Inflammatory macrophage (primary cell): Measurements from ENCODE around the gene AHNAK2.
"Not testable (repeated sequence)": the region's sequence is repeated elsewhere in the genome, so short reads cannot be mapped to it uniquely, and the experiment has no call there.

Experiments
- DNase-seq, 2 donors: peaks; one replicate each; pipeline ENCODE4 v3.0.0-alpha.2; 2020 to 2022

The AHNAK2 gene

DNA sequence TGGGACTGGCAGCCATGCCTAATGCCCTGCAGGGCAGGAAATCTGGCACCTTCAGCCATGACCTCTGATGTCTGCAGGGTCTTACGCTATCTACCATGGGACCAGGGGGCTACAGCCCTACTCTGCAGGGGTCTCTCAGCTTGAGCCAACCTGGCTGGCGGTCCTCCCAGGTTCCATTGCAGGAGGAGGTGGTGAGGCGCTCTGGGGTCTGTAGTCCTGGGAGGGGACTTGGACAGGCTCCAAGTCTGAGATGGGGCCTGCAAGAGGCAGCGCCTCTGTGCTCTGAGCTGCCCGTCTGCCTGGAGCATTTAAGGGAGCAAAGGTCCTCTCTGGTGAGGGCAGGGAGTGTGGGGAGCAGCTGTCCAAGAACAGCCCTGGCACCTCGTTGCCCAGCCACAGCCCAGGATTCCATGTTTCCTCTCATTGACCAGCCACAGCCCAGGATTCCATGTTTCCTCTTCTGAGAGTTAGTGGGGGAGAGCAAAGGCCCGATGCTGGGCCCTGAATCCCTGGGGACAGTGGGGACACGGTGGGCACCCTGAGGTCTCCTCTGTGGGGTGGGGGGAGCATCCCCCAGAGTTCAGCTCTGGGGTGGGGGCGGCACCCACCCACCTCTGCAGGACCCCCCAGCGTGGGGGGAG lies 52.8 kb downstream of the AHNAK2 start:
- no peak for DNase-seq

GRCh38 chr14:104924421-104925213 lies 53.6 kb downstream of the AHNAK2 start, which contains the start of gene PLD4:
PLD4 (plus strand) TSS chr14:104924879; CDS start chr14:104927141, 2,262 bp downstream.
- DNase-seq, result peak; percentile 43 to 61

- DNase-seq, result no peak
Measured at GRCh38 chr14:104923640-104924420, 54.3 kb downstream of the AHNAK2 start.

DNA sequence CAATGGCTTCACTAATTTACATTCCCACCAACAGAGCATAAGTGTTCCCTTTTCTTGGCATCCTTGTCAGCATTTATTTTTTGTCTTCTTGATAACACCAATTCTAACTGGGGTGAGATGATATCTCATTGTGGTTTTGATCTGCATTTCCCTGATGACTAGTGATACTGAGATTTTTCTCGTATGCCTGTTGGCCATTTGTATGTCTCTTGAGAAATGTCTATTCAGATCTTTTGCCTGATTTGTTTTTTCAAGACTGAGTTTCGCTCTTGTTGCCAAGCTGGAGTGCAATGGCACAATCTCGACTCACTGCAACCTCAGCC lies 58.2 kb downstream of the AHNAK2 start:
- DNase-seq, result no peak

DNA sequence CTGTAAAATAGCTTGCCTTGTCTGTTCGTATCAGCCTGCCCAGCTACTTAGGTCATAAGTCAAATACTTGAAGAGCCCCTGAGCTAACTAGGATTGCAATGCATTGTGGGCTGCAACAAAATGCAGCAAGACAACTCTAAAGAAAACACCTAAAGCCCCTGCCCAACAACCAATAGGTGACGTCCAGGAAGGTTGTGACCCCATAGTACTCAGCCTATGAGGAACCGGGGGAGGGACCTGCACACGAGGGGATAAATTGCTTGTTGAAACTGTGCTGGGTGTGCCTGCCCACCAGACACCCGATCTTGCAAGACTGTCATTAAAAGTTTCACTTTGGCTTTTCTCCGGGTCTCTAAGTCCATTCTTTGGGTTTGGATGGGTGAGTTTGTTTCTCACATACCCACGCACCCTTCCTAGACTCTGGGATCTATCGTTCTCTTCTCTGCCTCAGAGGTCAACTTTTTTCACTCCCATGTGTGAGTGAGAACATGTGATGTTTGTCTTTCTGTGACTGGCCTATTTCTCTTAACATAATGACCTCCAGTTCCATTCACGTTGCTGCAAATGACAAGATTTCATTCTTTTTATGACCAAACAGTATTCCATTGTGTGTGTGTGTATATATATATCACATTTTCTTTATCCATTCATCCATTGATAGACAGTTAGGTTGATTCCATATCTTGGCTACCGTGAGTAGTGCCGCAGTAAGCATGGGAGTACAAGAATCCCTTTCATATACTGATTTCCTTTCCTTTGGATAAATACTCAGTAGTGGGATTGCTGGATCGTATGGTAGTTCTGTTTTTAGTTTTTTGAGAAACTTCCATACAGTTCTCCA lies 58.8 kb downstream of the AHNAK2 start:
- DNase-seq, result not testable (repeated sequence)

- DNase-seq, result no peak
Measured at GRCh38 chr14:104917993-104918392, 60.2 kb downstream of the AHNAK2 start.

DNA sequence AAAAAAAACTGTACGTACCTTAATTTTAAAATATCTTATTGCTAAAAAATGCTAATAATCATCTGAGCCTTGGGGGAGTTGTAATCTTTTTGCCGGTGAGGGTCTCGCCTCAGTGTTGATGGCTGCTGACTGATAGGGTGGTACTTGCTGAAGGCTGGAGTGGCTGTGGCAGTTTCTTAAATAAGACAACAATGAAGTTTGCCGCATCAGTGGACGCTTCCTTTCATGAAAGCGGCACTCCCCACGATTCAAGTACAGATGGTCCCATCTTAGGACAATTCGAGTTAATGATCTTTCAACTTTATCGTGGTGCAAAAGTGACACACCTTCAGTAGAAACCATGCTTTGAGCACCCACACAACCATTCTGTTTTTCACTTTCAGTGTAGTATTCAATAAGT lies 61.1 kb downstream of the AHNAK2 start:
- no peak for DNase-seq

DNA sequence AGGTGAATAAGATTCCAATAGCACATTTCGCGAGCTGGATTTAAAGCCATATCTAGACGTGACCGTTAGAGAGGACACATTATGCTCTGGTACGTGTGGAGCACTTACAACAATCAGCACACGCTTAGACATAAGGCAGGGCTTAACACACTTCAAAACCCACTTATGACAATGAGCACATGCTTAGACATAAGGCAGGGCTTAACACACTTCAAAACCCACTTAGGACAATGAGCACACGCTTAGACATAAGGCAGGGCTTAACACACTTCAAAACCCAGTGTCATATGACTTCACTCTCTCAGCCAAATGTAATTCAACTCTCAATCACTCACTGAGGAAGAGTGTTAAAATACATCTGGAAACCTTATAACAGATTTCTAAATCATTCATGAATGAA lies 64.7 kb downstream of the AHNAK2 start:
- no peak for DNase-seq

- DNase-seq, result no peak
Measured at GRCh38 chr14:104912053-104912452, 66.1 kb downstream of the AHNAK2 start.

GRCh38 chr14:104908303-104908702 lies 69.9 kb downstream of the AHNAK2 start:
- no peak for DNase-seq

DNA sequence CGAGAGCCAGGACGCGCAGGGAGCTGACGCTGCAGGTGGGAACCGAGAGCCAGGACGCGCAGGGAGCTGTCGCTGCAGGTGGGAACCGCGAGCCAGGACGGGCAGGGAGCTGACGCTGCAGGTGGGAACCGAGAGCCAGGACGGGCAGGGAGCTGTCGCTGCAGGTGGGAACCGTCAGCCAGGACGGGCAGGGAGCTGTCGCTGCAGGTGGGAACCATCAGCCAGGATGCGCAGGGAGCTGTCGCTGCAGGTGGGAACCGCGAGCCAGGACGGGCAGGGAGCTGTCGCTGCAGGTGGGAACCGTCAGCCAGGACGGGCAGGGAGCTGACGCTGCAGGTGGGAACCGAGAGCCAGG lies 72.6 kb downstream of the AHNAK2 start:
- DNase-seq, result not testable (repeated sequence)

- not testable (repeated sequence) for DNase-seq
Measured at GRCh38 chr14:104904650-104905578, 73.3 kb downstream of the AHNAK2 start.

- DNase-seq, result no peak
Measured at GRCh38 chr14:104903990-104904389, 74.2 kb downstream of the AHNAK2 start.

DNA sequence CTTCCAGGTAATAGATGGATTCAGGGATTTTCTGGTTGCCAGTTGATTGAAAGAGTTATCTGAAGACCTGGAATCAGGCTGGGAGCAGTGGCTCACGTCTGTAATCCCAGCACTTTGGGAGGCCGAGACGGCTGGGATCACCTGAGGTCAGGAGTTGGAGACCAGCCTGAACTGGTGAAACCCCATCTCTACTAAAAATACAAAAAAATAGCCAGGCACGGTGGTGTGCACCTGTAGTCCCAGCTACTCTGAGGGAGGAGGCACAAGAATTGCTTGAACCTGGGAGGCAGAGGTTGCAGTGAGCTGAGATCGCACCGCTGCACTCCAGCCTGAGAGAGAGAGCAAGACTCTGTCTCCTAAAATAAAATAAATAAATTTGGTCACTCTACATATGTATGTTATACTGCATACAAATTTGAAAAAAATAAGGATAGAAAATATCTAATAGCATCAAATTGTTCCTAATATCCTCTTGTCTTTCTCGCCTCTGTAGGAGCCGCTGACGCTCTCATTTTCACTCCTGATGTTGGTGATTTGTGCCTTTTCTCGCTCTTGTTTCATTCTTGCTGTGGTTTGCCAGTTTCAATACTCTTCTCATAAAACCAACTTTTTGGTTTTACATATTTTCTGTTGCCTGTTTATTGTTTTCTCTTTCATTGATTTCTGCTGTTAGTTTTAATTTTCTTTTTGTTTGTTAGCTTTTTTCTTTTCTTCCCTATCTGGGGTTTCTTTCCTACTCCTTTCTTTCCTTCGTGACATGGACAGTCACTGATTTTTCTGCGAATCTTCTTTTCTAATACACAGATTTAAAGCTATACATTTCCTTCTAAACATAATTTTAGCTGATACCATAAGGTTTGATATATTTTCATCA lies 77.3 kb downstream of the AHNAK2 start:
- DNase-seq, result no peak

- DNase-seq, result no peak
Measured at GRCh38 chr14:104899781-104900180, 78.4 kb downstream of the AHNAK2 start.

GRCh38 chr14:104898870-104899510 lies 79.2 kb downstream of the AHNAK2 start:
- no peak for DNase-seq

DNA sequence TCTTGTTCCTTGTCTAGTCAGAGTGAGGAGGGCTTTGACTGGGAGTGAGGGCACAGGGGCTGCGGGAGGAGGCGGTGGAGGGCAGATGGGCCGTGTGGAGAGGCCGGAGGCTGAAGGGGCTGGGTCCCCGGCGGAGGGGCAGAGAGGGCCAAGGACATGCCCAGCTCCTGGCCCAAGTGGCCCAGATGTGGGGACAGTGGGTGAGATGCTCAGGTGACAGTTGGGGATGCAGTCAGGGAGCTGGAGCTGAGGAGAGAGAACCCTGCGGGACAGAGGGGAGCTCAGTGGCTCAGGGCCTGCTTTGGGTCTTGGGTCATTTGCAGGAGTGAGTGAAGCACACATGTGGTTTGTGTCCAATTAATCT lies 80.0 kb downstream of the AHNAK2 start:
- no peak for DNase-seq

GRCh38 chr14:104897330-104898194 lies 80.6 kb downstream of the AHNAK2 start:
- DNase-seq, result no peak
